SU-DHL-6 (cell line): ENCODE results near the gene PNPLA2.

Experiments
- CTCF ChIP-seq: fragments of 200-600 bp; sonication (generic); IDR thresholded peaks from one replicate; pipeline ENCODE4 v1.5.1; 2017; ENCODE audit warnings: antibody characterized with exemption, mild to moderate bottlenecking, low read length, moderate library complexity; ENCODE audit not compliant: insufficient read depth, poor library complexity, severe bottlenecking
- EZH2phosphoT487 ChIP-seq: fragments of 200-600 bp; sonication (generic), shearing (Covaris generic); conservative IDR thresholded peaks from 2 replicates; pipeline ENCODE4 v1.6.1; 2018; ENCODE audit warnings: mild to moderate bottlenecking, antibody characterized with exemption, low read length, moderate library complexity, mixed read lengths

GRCh38 chr11:845872-846495 lies 27.3 kb downstream of the PNPLA2 start:
- TF ChIP-seq CTCF (no peak), EZH2phosphoT487 (no peak)
